GM12878 (cell line): ENCODE data around the gene EBP. TPM values are rescaled to one million over a fixed set of nuclear protein-coding genes. Genes with fewer than 3 reads are reported as not detected.

ENCODE experiments used
- ATAC-seq: fragments of 200-7000 bp; cut with Tn5 transposase; 3 replicates; pipeline ENCODE4 v1.9.1; 2020; ENCODE audit warnings: mild to moderate bottlenecking, moderate library complexity
- BruUV-seq: library from RNA; stranded (reverse); fragments of 400-500 nt; replicated peaks from 2 replicates; lab custom pipeline; 2021; lab: Mats Ljungman, UMichigan
- CTCF ChIA-PET: fragments of 300-600 bp; sonication (Branson Sonifier 250); formaldehyde crosslinking; extraction: SDS; loops from one replicate; lab custom pipeline; 2021; ENCODE audit warnings: inconsistent platforms; lab: Yijun Ruan, JAX
- POLR2A ChIA-PET: fragments of 350-600 bp; formaldehyde crosslinking; extraction: SDS; loops from one replicate; lab custom pipeline; 2021; ENCODE audit warnings: inconsistent platforms; lab: Charles Lee
- RAD21 ChIA-PET: fragments of 300-600 bp; sonication (Branson Sonifier 250); formaldehyde crosslinking; loops from one replicate; lab custom pipeline; 2023; ENCODE audit warnings: antibody characterized with exemption; ENCODE audit not compliant: unreplicated experiment; lab: Charles Lee
- SMC1A ChIA-PET: fragments of 300-600 bp; sonication (Branson Sonifier 250); formaldehyde crosslinking; loops from one replicate; lab custom pipeline; 2023; ENCODE audit not compliant: unreplicated experiment, uncharacterized antibody; lab: Charles Lee
- DNase-seq: peaks from one replicate; pipeline ENCODE4 v3.0.0-alpha.2; 2011; ENCODE audit warnings: low read depth, low spot score
- FAIRE-seq: peaks from 3 replicates; lab custom pipeline; 2011; peaks lifted over from hg19 to GRCh38; lab: Jason Lieb, UNC
- H2AFZ ChIP-seq: 2 replicates; pipeline ENCODE4 v1.6.0; 2011; ENCODE audit warnings: low read depth, low read length, control low read depth; ENCODE audit not compliant: control insufficient read depth
- H3K27ac ChIP-seq: 2 replicates; pipeline ENCODE4 v1.5.1; 2011; ENCODE audit warnings: control low read depth; ENCODE audit not compliant: control insufficient read depth, insufficient read depth
- H3K27me3 ChIP-seq, 2 experiments: replicated peaks in 1 of 2; 2 replicates each; pipeline versions ENCODE4 v1.6.0 to v1.6.1; 2011; ENCODE audit warnings: low read length in 1 of 2; ENCODE audit not compliant: control insufficient read depth in 2 of 2, insufficient read depth in 2 of 2
- H3K36me3 ChIP-seq, 2 experiments: 2 replicates each; pipeline ENCODE4 v1.5.1; 2011; ENCODE audit warnings: low read length in 1 of 2; ENCODE audit not compliant: control insufficient read depth in 2 of 2, insufficient read depth in 2 of 2
- H3K4me1 ChIP-seq: 2 replicates; pipeline ENCODE4 v1.6.1; 2011; ENCODE audit warnings: mild to moderate bottlenecking, low read length, moderate library complexity, mixed read lengths; ENCODE audit not compliant: control insufficient read depth, insufficient read depth
- H3K4me2 ChIP-seq: 2 replicates; pipeline ENCODE4 v1.6.0; 2011; ENCODE audit warnings: control low read depth; ENCODE audit not compliant: control insufficient read depth, insufficient read depth
- H3K4me3 ChIP-seq: fragments of 200-600 bp; sonication (generic); 2 replicates; pipeline ENCODE4 v1.5.1; 2016
- H3K79me2 ChIP-seq: 2 replicates; pipeline ENCODE4 v1.6.0; 2011; ENCODE audit warnings: low read length; ENCODE audit not compliant: control insufficient read depth, insufficient read depth
- H3K9ac ChIP-seq: 2 replicates; pipeline ENCODE4 v1.8.0; 2011; ENCODE audit warnings: low read length, control low read depth, mixed read lengths; ENCODE audit not compliant: control insufficient read depth, insufficient read depth
- H3K9me3 ChIP-seq: replicated peaks from 3 replicates; pipeline ENCODE4 v1.5.1; 2011; ENCODE audit warnings: mild to moderate bottlenecking, low read length; ENCODE audit not compliant: control insufficient read depth, insufficient read depth
- H4K20me1 ChIP-seq: 2 replicates; pipeline ENCODE4 v1.6.0; 2011; ENCODE audit not compliant: control insufficient read depth, insufficient read depth
- EGR1 ChIP-seq, 2 experiments: IDR thresholded peaks; 1 replicate in 1 of 2; 2 replicates in 1 of 2; pipeline ENCODE4 v1.6.1; 2011 to 2012; ENCODE audit warnings: low read depth in 2 of 2, low read length in 2 of 2, borderline replicate concordance in 1 of 2, mild to moderate bottlenecking in 1 of 2, moderate library complexity in 1 of 2
- FOS ChIP-seq: IDR thresholded peaks from 3 replicates; pipeline ENCODE4 v1.6.1; 2011; ENCODE audit warnings: borderline replicate concordance; ENCODE audit not compliant: insufficient read length; ENCODE audit errors: extremely low read depth
- HCFC1 ChIP-seq: fragments of 150-350 bp; IDR thresholded peaks from 2 replicates; pipeline ENCODE4 v1.6.1; 2014; ENCODE audit warnings: low read length
- IRF3 ChIP-seq: fragments of 450-650 bp; IDR thresholded peaks from 2 replicates; pipeline ENCODE4 v1.6.1; 2014; ENCODE audit warnings: mild to moderate bottlenecking
- LARP7 ChIP-seq: fragments of 450-650 bp; IDR thresholded peaks from 2 replicates; pipeline ENCODE4 v1.6.1; 2017; ENCODE audit warnings: mild to moderate bottlenecking
- MTA3 ChIP-seq: IDR thresholded peaks from 2 replicates; pipeline ENCODE4 v1.6.1; 2012; ENCODE audit warnings: low read length, inconsistent platforms, borderline replicate concordance
- NFYB ChIP-seq: IDR thresholded peaks from 2 replicates; pipeline ENCODE4 v1.6.1; 2011; ENCODE audit warnings: low read depth, mild to moderate bottlenecking, low read length, improper control_type of control experiment, moderate library complexity; ENCODE audit not compliant: insufficient read depth
- NRF1 ChIP-seq: conservative IDR thresholded peaks from 2 replicates; pipeline ENCODE4 v1.6.1; 2011; ENCODE audit warnings: mild to moderate bottlenecking, low read depth, low read length, improper control_type of control experiment
- SIX5 ChIP-seq: IDR thresholded peaks from 2 replicates; pipeline ENCODE4 v1.6.1; 2011; ENCODE audit warnings: mild to moderate bottlenecking, low read depth, low read length, moderate library complexity; ENCODE audit not compliant: severe bottlenecking
- SPI1 ChIP-seq: IDR thresholded peaks from 2 replicates; pipeline ENCODE4 v1.6.1; 2011; ENCODE audit warnings: low read depth, mild to moderate bottlenecking, low read length, moderate library complexity, borderline replicate concordance; ENCODE audit not compliant: insufficient read depth
- TBL1XR1 ChIP-seq: IDR thresholded peaks from 2 replicates; pipeline ENCODE4 v1.6.1; 2012; ENCODE audit warnings: low read depth, low read length, improper control_type of control experiment
- ZBTB40 ChIP-seq: fragments of 450-650 bp; IDR thresholded peaks from 2 replicates; pipeline ENCODE4 v1.6.1; 2016; ENCODE audit warnings: mild to moderate bottlenecking, moderate library complexity, borderline replicate concordance
- WGBS: methylation state at CpG from one replicate; pipeline ENCODE4 v1.1.6; 2016; ENCODE audit warnings: low lambda C conversion rate; ENCODE audit not compliant: insufficient replicate concordance, insufficient coverage; ENCODE audit errors: missing lambda C conversion rate; 5-methylcytosine and 5-hydroxymethylcytosine counted together
- in situ Hi-C: fragments of 300-500 bp; cut with MboI; formaldehyde crosslinking; loops from 9 replicates; pipeline ENCODE4 v1.14.3; 2018; ENCODE audit warnings: mixed read lengths
- intact Hi-C: fragments of 100-400 bp; cut with micrococcal nuclease; formaldehyde crosslinking; loops from one replicate; pipeline ENCODE4 v1.14.2; 2022; ENCODE audit not compliant: unreplicated experiment
- polyA plus RNA-seq, 11 experiments: library from polyadenylated mRNA; depleted of rRNA in 4 of 11; unstranded in 6 of 11; stranded (reverse) in 5 of 11; fragments of >200 nt; fragmentation: Nextera tagmentation in 4 of 11; fragmentation: Illumina TruSeq in 1 of 11; extraction: Ambion mirVana in 4 of 11; extraction: Trizol in 1 of 11; gene quantifications; 1 replicate in 1 of 11; 2 replicates in 10 of 11; pipeline versions ENCODE4 v1.2.1 to v1.2.3, GENCODE V29; 2011 to 2016; ENCODE audit warnings: inconsistent platforms in 2 of 11, missing spikeins in 2 of 11, low read depth in 1 of 11
- total RNA-seq, 4 experiments: library from RNA; depleted of rRNA in 3 of 4; stranded (reverse); fragments of >200 nt in 3 of 4; fragmentation: Illumina TruSeq in 1 of 4; extraction: Trizol in 1 of 4; gene quantifications; 2 replicates each; pipeline versions ENCODE4 v1.2.1 to v1.2.3, GENCODE V29; 2013 to 2021

The EBP gene
- total and polyA plus RNA-seq, 10 of the 15 experiments (the other 5 are each of a cell fraction or from before 2014, with no cell fraction given): 125 to 628 (median 180) TPM

- no peak for TF ChIP-seq NFYB
- TF ChIP-seq MTA3: no peak; the same call in 1 of the 2 replicates
- no peak for TF ChIP-seq LARP7
- no peak for TF ChIP-seq EGR1 (IDR thresholded peaks at IDR 0.05; ENCODE audit: borderline replicate concordance in 1 of 2, low read depth in 2 of 2, low read length in 2 of 2)
Measured at GRCh38 chrX:48573690-48574269, 52.2 kb downstream of the EBP start (continued).

DNA sequence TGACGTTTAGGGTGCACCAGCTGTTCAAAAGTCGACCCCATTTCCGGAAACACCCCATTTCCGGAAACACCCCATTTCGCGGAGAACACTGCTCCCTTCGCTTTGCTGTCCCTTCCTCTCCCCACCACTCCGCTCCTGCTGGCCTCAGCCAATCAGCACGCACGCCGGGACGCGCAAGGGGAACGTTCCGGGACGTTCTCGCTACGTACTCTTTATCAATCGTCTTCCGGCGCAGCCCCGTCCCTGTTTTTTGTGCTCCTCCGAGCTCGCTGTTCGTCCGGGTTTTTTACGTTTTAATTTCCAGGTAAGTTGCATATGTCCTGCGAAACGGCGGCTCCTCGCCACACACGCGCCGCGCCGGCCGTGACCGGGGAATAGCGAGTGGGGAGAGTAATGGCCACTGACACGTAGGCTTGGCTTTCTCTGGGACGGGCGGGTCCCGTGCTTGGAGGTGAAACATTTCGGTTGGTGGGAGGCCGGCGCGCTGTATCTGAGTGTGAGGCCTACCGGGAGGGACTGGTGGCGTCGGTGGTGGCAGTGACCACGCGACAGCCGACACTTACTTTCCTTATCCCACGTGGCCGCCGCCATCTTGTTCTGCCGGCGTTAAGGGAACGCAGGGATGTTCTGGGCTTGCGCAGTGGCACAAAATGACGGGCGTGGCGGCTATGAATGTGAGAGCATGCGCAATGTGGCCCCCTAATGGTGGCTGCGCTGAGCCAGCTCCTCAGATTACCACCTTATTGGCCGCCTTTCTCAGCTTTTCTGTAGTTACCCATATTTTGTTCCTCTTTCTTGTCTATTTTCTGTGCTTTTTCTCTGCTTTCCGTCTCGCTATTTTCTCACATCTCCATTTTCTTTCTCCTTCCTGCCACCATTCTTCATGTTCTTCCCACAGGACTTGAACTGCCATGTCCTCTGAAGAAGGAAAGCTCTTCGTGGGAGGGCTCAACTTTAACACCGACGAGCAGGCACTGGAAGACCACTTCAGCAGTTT is 53.0 kb downstream of the EBP start, which contains the start of gene RBM3:
TSS of gene RBM3 (plus strand) at position 215 of the 997 bp plus-strand sequence. CDS start at position 912, 697 bp downstream.
- peaks cover 12% of the 10 kb centered on the region for H3K4me1 ChIP-seq
- FAIRE-seq: peak; percentile 86
- in situ Hi-C loops (no loop called here), intact Hi-C loops (loop anchor here (1.0 to 2.0 kb wide), 2 partner anchors 35 to 100 kb away; partner anchors contain the start of gene TBC1D25)
- peaks cover 1 to 15% of the 10 kb centered on the region in 2 experiments for H3K36me3 ChIP-seq
- no peaks in the 10 kb centered on the region for H3K27me3 ChIP-seq
- TSS peak; percentile 79 for BruUV-seq
- ChIA-PET POLR2A (interaction anchor here (0.5 to 1.7 kb wide), 8 partner anchors 22 to 100 kb away, joined by 3 to 10 read pairs (median 4); partner anchors contain the start of genes EBP, TBC1D25 and WDR13), SMC1A (interaction anchor here (0.7 to 1.0 kb wide), 3 partner anchors 36 to 65 kb away, joined by 3 to 4 read pairs (median 3); no protein-coding TSS in a partner anchor), CTCF (interaction anchor here (0.7 to 3.2 kb wide), 2 partner anchors 101 to 491 kb away, joined by 3 to 19 read pairs; no protein-coding TSS in a partner anchor), RAD21 (interaction anchor here (0.8 to 1.6 kb wide), 4 partner anchors 22 to 469 kb away, joined by 3 to 5 read pairs (median 4); partner anchors contain the start of genes EBP and WDR13)
- peak within 1 kb of the TSS; percentile 79 for H2AFZ ChIP-seq
- no peaks in the 10 kb centered on the region for H4K20me1 ChIP-seq
- H3K4me3 ChIP-seq: peak within 1 kb of the TSS; percentile 75
- peak; percentile 83 for DNase-seq
- peaks cover 24% of the 10 kb centered on the region for H3K79me2 ChIP-seq
- ATAC-seq: peak; percentile 90
- H3K9me3 ChIP-seq: no peaks in the 10 kb centered on the region; the same call in 2 of the 3 replicates
- H3K9ac ChIP-seq: peak within 1 kb of the TSS; percentile 94
- WGBS: 35% methylated on average over 69 of the region's 71 CpGs
- H3K27ac ChIP-seq: peak within 1 kb of the TSS; percentile 98
- peak within 1 kb of the TSS; percentile 90 for H3K4me2 ChIP-seq
- TF ChIP-seq ZBTB40: peak; percentile 94
- no peak for TF ChIP-seq TBL1XR1
- TF ChIP-seq FOS: no peak
- TF ChIP-seq NRF1: peak; percentile 54
- peak; percentile 65 for TF ChIP-seq HCFC1
- no peak for TF ChIP-seq IRF3
- peak; percentile 30 for TF ChIP-seq SIX5
- 0 out of 2 replicates have a peak, but pooled peaks have one; percentile 29 for TF ChIP-seq SPI1
